Prostate gland (tissue), 2 donors: ENCODE measurements around the gene OR52W1.

Experiments
- POLR2A ChIP-seq: fragments of 450-650 bp; IDR thresholded peaks from one replicate; pipeline ENCODE4 v1.6.1; 2016; ENCODE audit warnings: antibody characterized with exemption, mild to moderate bottlenecking
- POLR2AphosphoS5 ChIP-seq: sonication (generic); formaldehyde crosslinking; IDR thresholded peaks from one replicate; pipeline ENCODE4 v1.6.1; 2017; ENCODE audit warnings: antibody characterized with exemption
- TF ChIP-seq, protein P1 (sequence below), 4 experiments: fragments of 200-600 bp in 2 of 4; fragments of 450-650 bp in 2 of 4; sonication (generic) in 2 of 4; IDR thresholded peaks; 1 replicate in 3 of 4; 2 replicates in 1 of 4; pipeline ENCODE4 v1.5.1; 2016 to 2019; ENCODE audit warnings: antibody characterized with exemption in 4 of 4, mild to moderate bottlenecking in 2 of 4, moderate library complexity in 2 of 4

DNA sequence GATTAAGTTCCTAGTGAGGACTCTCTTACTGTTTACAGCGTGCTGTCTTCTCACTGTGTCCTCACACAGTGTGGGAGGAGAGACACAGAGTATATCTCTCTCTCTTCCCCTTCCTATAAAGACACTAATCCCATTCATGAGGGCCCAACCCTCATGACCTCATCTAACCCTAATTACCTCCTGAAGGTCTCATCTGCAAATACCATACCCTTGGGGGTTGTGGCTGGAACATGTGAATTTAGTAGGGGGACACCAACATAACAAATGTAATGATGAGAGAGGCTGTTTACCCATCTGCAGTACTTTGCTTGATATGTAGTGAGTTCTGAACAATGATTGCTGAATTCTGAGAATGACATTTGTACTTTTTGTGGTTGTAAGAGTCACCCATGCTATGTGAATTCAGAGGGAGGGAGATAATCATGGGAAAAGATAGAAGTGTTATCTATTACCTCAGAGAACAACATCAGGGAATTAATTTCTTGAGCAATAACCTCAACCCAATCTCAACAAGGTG, 4.9 kb upstream of the OR52W1 start:
- TF ChIP-seq, protein P1, sequence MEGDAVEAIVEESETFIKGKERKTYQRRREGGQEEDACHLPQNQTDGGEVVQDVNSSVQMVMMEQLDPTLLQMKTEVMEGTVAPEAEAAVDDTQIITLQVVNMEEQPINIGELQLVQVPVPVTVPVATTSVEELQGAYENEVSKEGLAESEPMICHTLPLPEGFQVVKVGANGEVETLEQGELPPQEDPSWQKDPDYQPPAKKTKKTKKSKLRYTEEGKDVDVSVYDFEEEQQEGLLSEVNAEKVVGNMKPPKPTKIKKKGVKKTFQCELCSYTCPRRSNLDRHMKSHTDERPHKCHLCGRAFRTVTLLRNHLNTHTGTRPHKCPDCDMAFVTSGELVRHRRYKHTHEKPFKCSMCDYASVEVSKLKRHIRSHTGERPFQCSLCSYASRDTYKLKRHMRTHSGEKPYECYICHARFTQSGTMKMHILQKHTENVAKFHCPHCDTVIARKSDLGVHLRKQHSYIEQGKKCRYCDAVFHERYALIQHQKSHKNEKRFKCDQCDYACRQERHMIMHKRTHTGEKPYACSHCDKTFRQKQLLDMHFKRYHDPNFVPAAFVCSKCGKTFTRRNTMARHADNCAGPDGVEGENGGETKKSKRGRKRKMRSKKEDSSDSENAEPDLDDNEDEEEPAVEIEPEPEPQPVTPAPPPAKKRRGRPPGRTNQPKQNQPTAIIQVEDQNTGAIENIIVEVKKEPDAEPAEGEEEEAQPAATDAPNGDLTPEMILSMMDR (IDR thresholded peaks at IDR 0.05), result no peak
- TF ChIP-seq POLR2A (no peak), POLR2AphosphoS5 (no peak)
